ENCODE data around the gene CAMK2B.

- TF ChIP-seq, protein P1, sequence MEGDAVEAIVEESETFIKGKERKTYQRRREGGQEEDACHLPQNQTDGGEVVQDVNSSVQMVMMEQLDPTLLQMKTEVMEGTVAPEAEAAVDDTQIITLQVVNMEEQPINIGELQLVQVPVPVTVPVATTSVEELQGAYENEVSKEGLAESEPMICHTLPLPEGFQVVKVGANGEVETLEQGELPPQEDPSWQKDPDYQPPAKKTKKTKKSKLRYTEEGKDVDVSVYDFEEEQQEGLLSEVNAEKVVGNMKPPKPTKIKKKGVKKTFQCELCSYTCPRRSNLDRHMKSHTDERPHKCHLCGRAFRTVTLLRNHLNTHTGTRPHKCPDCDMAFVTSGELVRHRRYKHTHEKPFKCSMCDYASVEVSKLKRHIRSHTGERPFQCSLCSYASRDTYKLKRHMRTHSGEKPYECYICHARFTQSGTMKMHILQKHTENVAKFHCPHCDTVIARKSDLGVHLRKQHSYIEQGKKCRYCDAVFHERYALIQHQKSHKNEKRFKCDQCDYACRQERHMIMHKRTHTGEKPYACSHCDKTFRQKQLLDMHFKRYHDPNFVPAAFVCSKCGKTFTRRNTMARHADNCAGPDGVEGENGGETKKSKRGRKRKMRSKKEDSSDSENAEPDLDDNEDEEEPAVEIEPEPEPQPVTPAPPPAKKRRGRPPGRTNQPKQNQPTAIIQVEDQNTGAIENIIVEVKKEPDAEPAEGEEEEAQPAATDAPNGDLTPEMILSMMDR (IDR thresholded peaks at IDR 0.05) = no peak
- TF ChIP-seq EP300 (IDR thresholded peaks at IDR 0.05) (no peak), POLR2A (IDR thresholded peaks at IDR 0.05) (no peak), POLR2AphosphoS5 (IDR thresholded peaks at IDR 0.05) (no peak)
These were observed 136.0 kb downstream of the CAMK2B start, which contains the start of gene GCK for GRCh38 chr7:44189286-44189992.

Data from sigmoid colon (tissue), 4 donors.